Cardiac atrium fibroblast (primary cell): Measurements from ENCODE around the gene BMAL1. TPM values are rescaled to one million over a fixed set of nuclear protein-coding genes. Genes with fewer than 3 reads are reported as not detected.

Experiments
- total RNA-seq: library from RNA; depleted of rRNA; stranded (reverse); fragments of >200 nt; gene quantifications from 2 replicates; pipeline ENCODE4 v1.2.3, GENCODE V29; 2015

The BMAL1 gene
- total RNA-seq = 9.9 and 31.1 TPM in 2 replicates

DNA sequence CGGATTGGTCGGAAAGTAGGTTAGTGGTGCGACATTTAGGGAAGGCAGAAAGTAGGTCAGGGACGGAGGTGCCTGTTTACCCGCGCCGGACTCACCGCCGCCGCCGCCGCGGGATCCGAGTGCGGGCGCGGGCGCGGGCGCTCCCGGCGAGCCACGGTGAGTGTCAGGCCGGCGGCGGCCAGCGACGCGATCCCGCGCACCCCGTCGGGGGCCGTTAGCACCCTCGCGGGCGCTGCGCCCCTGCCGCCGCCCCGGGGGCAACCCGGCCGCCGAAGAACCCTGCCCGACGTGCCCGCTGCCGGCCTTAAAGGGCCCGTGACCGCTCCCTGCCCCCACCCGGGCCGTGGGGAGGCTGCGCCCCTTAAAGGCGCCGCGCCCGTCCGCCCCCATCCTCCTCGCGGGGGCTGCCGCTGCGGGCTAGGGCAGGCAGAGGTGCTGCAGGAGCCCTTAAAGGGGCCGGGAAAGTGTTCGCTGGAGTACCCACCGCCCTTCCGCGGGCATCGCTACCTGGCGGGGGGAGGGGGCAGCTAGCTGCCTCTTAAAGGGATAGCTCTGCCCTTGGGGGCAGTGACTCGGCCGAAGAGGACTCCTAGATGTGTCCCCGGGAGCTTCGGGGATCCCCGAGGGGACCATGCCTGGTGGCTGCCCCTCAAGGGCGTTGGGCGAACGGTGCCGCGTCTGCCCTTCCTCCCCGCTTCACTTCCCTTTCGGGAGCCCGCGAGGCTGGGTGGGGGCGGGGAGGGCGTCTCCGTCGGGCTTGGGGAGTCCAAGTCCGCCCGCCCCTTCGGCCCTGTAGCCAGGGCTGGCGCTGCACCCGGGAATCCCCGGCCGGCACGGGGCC is at the start of gene BMAL1:
Gene BMAL1, plus strand, starts transcription at position 23 of the 841 bp plus-strand sequence. CDS start 76,519 bp downstream, outside the sequence.

Other genes starting within 250 kb of the BMAL1 start
- 21.2 and 27.4 TPM in 2 replicates for gene BTBD10, start 185.4 kb downstream of the BMAL1 start, total RNA-seq
- not detected in 2 replicates for gene PTH, start 218.2 kb downstream of the BMAL1 start, total RNA-seq